Adrenal gland (tissue), 5 donors: ENCODE measurements around the gene LHX4.

ENCODE experiments used
- POLR2A ChIP-seq, 2 donors: fragments of 450-650 bp; IDR thresholded peaks; one replicate each; pipeline ENCODE4 v1.6.1; 2017; ENCODE audit warnings: antibody characterized with exemption in 2 of 2, mild to moderate bottlenecking in 2 of 2, moderate library complexity in 1 of 2
- TF ChIP-seq, protein P1 (sequence below), 6 experiments: fragments of 450-650 bp in 4 of 6; fragments of 200-600 bp in 2 of 6; sonication (generic) in 1 of 6; IDR thresholded peaks; 1 replicate in 5 of 6; 2 replicates in 1 of 6; pipeline versions ENCODE4 v1.5.1 to v1.8.0; 2016 to 2021; ENCODE audit warnings: antibody characterized with exemption in 6 of 6, mild to moderate bottlenecking in 2 of 6, moderate library complexity in 1 of 6
- donor health status: DM: no; HTN: no; CAD: no.

DNA sequence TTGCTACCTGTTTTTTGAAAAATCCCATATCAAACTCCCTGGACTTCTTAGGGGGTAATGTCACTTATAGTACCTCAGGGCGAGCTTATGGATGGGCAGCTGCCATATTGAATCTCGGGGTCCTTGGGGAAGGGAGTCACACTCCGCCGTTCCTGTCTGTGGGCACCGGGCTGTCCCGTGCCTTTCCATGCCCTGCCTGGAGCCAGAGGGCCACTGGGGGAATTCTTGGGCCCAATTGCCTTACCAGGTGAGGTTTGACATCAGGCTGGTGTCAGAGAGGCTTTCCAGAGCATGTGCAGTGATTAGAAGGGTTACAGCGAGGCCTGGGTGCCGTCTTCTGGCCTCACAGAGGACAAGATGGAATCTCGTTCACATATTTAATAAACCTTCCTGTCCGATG, 46.6 kb upstream of the LHX4 start:
- TF ChIP-seq POLR2A (IDR thresholded peaks at IDR 0.05): no peak
- TF ChIP-seq, protein P1, sequence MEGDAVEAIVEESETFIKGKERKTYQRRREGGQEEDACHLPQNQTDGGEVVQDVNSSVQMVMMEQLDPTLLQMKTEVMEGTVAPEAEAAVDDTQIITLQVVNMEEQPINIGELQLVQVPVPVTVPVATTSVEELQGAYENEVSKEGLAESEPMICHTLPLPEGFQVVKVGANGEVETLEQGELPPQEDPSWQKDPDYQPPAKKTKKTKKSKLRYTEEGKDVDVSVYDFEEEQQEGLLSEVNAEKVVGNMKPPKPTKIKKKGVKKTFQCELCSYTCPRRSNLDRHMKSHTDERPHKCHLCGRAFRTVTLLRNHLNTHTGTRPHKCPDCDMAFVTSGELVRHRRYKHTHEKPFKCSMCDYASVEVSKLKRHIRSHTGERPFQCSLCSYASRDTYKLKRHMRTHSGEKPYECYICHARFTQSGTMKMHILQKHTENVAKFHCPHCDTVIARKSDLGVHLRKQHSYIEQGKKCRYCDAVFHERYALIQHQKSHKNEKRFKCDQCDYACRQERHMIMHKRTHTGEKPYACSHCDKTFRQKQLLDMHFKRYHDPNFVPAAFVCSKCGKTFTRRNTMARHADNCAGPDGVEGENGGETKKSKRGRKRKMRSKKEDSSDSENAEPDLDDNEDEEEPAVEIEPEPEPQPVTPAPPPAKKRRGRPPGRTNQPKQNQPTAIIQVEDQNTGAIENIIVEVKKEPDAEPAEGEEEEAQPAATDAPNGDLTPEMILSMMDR (IDR thresholded peaks at IDR 0.05): no peak
